ENCODE measurements around the gene SERTAD3. TPM values are rescaled to one million over a fixed set of nuclear protein-coding genes. Genes with fewer than 3 reads are reported as not detected.

The SERTAD3 gene, protein sequence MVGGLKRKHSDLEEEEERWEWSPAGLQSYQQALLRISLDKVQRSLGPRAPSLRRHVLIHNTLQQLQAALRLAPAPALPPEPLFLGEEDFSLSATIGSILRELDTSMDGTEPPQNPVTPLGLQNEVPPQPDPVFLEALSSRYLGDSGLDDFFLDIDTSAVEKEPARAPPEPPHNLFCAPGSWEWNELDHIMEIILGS
- 40.2 and 41.7 TPM in 2 replicates for polyA plus RNA-seq (2011; rRNA removed)
- polyA plus RNA-seq (2012; cell fraction: cytosol; rRNA removed), result 24.7 and 32.8 TPM in 2 replicates
- polyA plus RNA-seq (2012; cell fraction: nucleus; rRNA removed), result 26.5 and 34.1 TPM in 2 replicates
- polyA plus RNA-seq (2017; fragmentation: RNase III; extraction: RNeasy Plus Mini Kit Qiagen cat#74134 plus additional on column Dnase treatment), result 35.5 to 41.2 TPM (median 39.7 TPM) in 3 replicates
- polyA minus RNA-seq (2011; rRNA and poly(A)+ RNA removed), result 63.1 and 71.7 TPM in 2 replicates

DNA sequence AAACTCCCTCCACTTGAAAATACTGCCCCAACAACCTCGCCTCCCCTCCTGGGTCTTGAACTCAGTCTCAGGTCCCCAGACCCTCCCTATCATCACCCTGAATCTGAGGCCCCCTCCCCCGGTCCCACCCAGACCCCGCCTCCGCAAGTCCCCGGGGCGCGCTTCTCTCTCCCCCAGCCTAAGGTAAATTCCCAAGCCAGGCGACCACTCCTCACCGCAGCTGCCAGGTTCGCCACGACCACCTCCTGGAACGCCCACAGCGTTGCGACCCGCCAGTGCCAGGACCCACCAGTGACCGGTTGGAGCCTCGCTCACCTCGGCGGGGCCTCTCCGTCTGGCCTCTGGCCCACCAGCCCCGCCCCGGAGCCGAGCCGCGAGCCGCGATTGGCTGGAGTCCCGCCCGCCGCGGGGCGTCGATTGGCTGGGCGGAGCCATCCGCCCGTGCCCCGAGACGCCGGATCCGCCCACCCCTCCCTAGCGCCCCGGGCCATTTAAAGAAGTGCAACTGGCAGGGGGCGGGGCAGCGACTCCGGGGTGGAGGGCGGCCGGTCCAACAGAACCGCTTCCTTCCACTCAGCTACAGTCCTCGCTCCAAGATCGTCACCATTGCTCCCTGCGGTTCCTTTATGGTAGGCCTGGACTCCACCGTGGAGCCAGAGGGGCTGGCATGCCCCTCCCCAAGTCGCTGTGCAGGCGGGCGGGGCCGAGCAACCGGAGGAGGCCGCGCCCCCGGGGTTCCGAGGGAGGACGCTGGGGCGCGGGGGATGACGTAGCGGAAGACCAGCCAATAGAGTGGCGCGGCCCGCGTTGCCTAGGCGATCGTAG, at the start of gene SERTAD3:
Gene SERTAD3, minus strand, starts transcription at position 336 of the 825 bp plus-strand sequence. CDS start 2,255 bp downstream, outside the sequence.
- ATAC-seq (peak; percentile 74 to 84), DNase-seq (ENCODE audit: low read depth in 1 of 2, low spot score in 1 of 2) (peak; percentile 99 to 100), FAIRE-seq (peak; percentile 72)
- H3K4me1 ChIP-seq, result peaks cover 23% of the 10 kb centered on the region
- WGBS (ENCODE audit: missing lambda C conversion rate), result 1% methylated on average over 48 of the region's 72 CpGs
- H3K27ac ChIP-seq, result peak within 1 kb of the TSS; percentile 88 to 97
- H3K4me2 ChIP-seq, result peak within 1 kb of the TSS; percentile 95
- peak within 1 kb of the TSS; percentile 80 for H3K4me3 ChIP-seq
- CTCF ChIA-PET, result interaction anchor here (0.6 to 46.6 kb wide), 14 partner anchors 10 to 301 kb away, joined by 3 to 950 read pairs (median 5); partner anchors contain the start of genes BLVRB, PRX, SERTAD1 and SPTBN4
- POLR2A ChIA-PET, result interaction anchor here (0.6 to 8.8 kb wide), 18 partner anchors 9 to 1309 kb away, joined by 3 to 208 read pairs (median 6); partner anchors contain the start of genes BLVRB, C19orf47, PLD3 and SERTAD1
- no peaks in the 10 kb centered on the region for H3K9me3 ChIP-seq
- TF ChIP-seq HEYL (CRISPR knock-in tag; IDR thresholded peaks at IDR 0.05), result no peak
- TF ChIP-seq, protein P1, sequence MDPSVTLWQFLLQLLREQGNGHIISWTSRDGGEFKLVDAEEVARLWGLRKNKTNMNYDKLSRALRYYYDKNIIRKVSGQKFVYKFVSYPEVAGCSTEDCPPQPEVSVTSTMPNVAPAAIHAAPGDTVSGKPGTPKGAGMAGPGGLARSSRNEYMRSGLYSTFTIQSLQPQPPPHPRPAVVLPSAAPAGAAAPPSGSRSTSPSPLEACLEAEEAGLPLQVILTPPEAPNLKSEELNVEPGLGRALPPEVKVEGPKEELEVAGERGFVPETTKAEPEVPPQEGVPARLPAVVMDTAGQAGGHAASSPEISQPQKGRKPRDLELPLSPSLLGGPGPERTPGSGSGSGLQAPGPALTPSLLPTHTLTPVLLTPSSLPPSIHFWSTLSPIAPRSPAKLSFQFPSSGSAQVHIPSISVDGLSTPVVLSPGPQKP (IDR thresholded peaks at IDR 0.05; ENCODE audit: low read depth, low read length), result no peak
- TF ChIP-seq, protein P2, sequence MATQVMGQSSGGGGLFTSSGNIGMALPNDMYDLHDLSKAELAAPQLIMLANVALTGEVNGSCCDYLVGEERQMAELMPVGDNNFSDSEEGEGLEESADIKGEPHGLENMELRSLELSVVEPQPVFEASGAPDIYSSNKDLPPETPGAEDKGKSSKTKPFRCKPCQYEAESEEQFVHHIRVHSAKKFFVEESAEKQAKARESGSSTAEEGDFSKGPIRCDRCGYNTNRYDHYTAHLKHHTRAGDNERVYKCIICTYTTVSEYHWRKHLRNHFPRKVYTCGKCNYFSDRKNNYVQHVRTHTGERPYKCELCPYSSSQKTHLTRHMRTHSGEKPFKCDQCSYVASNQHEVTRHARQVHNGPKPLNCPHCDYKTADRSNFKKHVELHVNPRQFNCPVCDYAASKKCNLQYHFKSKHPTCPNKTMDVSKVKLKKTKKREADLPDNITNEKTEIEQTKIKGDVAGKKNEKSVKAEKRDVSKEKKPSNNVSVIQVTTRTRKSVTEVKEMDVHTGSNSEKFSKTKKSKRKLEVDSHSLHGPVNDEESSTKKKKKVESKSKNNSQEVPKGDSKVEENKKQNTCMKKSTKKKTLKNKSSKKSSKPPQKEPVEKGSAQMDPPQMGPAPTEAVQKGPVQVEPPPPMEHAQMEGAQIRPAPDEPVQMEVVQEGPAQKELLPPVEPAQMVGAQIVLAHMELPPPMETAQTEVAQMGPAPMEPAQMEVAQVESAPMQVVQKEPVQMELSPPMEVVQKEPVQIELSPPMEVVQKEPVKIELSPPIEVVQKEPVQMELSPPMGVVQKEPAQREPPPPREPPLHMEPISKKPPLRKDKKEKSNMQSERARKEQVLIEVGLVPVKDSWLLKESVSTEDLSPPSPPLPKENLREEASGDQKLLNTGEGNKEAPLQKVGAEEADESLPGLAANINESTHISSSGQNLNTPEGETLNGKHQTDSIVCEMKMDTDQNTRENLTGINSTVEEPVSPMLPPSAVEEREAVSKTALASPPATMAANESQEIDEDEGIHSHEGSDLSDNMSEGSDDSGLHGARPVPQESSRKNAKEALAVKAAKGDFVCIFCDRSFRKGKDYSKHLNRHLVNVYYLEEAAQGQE (IDR thresholded peaks at IDR 0.05), result no peak
- no peak for TF ChIP-seq NPAS2 (CRISPR knock-in tag; IDR thresholded peaks at IDR 0.05; ENCODE audit: borderline replicate concordance)
- no peak for TF ChIP-seq FOXS1 (CRISPR knock-in tag; IDR thresholded peaks at IDR 0.05)
- TF ChIP-seq MAZ (IDR thresholded peaks at IDR 0.05; ENCODE audit: borderline replicate concordance, low read depth, low read length), result peak; percentile 53; the same call in 1 of the 2 replicates
- TF ChIP-seq, protein P3, sequence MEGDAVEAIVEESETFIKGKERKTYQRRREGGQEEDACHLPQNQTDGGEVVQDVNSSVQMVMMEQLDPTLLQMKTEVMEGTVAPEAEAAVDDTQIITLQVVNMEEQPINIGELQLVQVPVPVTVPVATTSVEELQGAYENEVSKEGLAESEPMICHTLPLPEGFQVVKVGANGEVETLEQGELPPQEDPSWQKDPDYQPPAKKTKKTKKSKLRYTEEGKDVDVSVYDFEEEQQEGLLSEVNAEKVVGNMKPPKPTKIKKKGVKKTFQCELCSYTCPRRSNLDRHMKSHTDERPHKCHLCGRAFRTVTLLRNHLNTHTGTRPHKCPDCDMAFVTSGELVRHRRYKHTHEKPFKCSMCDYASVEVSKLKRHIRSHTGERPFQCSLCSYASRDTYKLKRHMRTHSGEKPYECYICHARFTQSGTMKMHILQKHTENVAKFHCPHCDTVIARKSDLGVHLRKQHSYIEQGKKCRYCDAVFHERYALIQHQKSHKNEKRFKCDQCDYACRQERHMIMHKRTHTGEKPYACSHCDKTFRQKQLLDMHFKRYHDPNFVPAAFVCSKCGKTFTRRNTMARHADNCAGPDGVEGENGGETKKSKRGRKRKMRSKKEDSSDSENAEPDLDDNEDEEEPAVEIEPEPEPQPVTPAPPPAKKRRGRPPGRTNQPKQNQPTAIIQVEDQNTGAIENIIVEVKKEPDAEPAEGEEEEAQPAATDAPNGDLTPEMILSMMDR (IDR thresholded peaks at IDR 0.05), result no peak
- 0 out of 2 replicates have a peak, but pooled peaks have one; percentile 10 for TF ChIP-seq GATA3 (IDR thresholded peaks at IDR 0.05; ENCODE audit: borderline replicate concordance)
- TF ChIP-seq ZC3H11A (IDR thresholded peaks at IDR 0.05), result no peak
- TF ChIP-seq TFCP2L1 (CRISPR knock-in tag; IDR thresholded peaks at IDR 0.05), result no peak
- TF ChIP-seq, protein P4, sequence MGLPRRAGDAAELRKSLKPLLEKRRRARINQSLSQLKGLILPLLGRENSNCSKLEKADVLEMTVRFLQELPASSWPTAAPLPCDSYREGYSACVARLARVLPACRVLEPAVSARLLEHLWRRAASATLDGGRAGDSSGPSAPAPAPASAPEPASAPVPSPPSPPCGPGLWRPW (IDR thresholded peaks at IDR 0.05), result no peak
- TF ChIP-seq FOSB (CRISPR knock-in tag; IDR thresholded peaks at IDR 0.05), result no peak
- TF ChIP-seq, protein P5, sequence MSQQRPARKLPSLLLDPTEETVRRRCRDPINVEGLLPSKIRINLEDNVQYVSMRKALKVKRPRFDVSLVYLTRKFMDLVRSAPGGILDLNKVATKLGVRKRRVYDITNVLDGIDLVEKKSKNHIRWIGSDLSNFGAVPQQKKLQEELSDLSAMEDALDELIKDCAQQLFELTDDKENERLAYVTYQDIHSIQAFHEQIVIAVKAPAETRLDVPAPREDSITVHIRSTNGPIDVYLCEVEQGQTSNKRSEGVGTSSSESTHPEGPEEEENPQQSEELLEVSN (IDR thresholded peaks at IDR 0.05; ENCODE audit: borderline replicate concordance, low read depth), result peak; percentile 48
- peak; percentile 97 for TF ChIP-seq POLR2A (IDR thresholded peaks at IDR 0.05; ENCODE audit: low read length)
- TF ChIP-seq RFX5 (IDR thresholded peaks at IDR 0.05), result peak; percentile 29
- no peak for TF ChIP-seq HOXB13 (CRISPR knock-in tag; IDR thresholded peaks at IDR 0.05; ENCODE audit: low read depth)
- TF ChIP-seq, protein P6, sequence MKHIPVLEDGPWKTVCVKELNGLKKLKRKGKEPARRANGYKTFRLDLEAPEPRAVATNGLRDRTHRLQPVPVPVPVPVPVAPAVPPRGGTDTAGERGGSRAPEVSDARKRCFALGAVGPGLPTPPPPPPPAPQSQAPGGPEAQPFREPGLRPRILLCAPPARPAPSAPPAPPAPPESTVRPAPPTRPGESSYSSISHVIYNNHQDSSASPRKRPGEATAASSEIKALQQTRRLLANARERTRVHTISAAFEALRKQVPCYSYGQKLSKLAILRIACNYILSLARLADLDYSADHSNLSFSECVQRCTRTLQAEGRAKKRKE (CRISPR knock-in tag; IDR thresholded peaks at IDR 0.05; ENCODE audit: low read depth), result no peak
- TF ChIP-seq RNF2 (IDR thresholded peaks at IDR 0.05; ENCODE audit: borderline replicate concordance, low read depth), result no peak
- TF ChIP-seq, protein P7, sequence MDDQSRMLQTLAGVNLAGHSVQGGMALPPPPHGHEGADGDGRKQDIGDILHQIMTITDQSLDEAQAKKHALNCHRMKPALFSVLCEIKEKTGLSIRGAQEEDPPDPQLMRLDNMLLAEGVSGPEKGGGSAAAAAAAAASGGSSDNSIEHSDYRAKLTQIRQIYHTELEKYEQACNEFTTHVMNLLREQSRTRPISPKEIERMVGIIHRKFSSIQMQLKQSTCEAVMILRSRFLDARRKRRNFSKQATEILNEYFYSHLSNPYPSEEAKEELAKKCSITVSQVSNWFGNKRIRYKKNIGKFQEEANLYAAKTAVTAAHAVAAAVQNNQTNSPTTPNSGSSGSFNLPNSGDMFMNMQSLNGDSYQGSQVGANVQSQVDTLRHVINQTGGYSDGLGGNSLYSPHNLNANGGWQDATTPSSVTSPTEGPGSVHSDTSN (IDR thresholded peaks at IDR 0.05), result 0 out of 2 replicates have a peak, but pooled peaks have one; percentile 9
- no peak for TF ChIP-seq HDAC2 (IDR thresholded peaks at IDR 0.05)
- no peak for TF ChIP-seq NFE2L2 (conservative IDR thresholded peaks at IDR 0.05; ENCODE audit: low read length)
- TF ChIP-seq SMC3 (IDR thresholded peaks at IDR 0.05), result no peak
- TF ChIP-seq, protein P8, sequence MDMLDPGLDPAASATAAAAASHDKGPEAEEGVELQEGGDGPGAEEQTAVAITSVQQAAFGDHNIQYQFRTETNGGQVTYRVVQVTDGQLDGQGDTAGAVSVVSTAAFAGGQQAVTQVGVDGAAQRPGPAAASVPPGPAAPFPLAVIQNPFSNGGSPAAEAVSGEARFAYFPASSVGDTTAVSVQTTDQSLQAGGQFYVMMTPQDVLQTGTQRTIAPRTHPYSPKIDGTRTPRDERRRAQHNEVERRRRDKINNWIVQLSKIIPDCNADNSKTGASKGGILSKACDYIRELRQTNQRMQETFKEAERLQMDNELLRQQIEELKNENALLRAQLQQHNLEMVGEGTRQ (IDR thresholded peaks at IDR 0.05), result no peak
- TF ChIP-seq, protein P9, sequence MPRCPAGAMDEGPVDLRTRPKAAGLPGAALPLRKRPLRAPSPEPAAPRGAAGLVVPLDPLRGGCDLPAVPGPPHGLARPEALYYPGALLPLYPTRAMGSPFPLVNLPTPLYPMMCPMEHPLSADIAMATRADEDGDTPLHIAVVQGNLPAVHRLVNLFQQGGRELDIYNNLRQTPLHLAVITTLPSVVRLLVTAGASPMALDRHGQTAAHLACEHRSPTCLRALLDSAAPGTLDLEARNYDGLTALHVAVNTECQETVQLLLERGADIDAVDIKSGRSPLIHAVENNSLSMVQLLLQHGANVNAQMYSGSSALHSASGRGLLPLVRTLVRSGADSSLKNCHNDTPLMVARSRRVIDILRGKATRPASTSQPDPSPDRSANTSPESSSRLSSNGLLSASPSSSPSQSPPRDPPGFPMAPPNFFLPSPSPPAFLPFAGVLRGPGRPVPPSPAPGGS (IDR thresholded peaks at IDR 0.05), result peak; percentile 92
- TF ChIP-seq ZSCAN20 (CRISPR knock-in tag; IDR thresholded peaks at IDR 0.05), result no peak

Data from A549 (cell line).